Heart left ventricle (tissue), 16 donors: ENCODE measurements around the gene RAB33B. TPM values are rescaled to one million over a fixed set of nuclear protein-coding genes. Genes with fewer than 3 reads are reported as not detected.
A peak's percentile ranks its signal among the peaks of the same experiment; 100 is the strongest.
"Not testable (repeated sequence)": the region's sequence is repeated elsewhere in the genome, so short reads cannot be mapped to it uniquely, and the experiment has no call there.

Experiments used
- ATAC-seq, 4 donors: fragments of 200-7000 bp; cut with Tn5 transposase; one replicate each; pipeline ENCODE4 v1.9.1; 2020 to 2022; ENCODE audit warnings: moderate library complexity in 4 of 4, mild to moderate bottlenecking in 3 of 4, moderate number of reproducible peaks in 1 of 4
- DNase-seq, 5 donors: peaks; one replicate each; pipeline ENCODE4 v3.0.0-alpha.2; 2020
- H3K27ac ChIP-seq, 12 donors: fragments of 200-600 bp; sonication (generic) in 4 of 12; one replicate each; pipeline versions ENCODE4 v1.5.0 to v1.8.0; 2016 to 2022; ENCODE audit warnings: mild to moderate bottlenecking in 2 of 12
- H3K27me3 ChIP-seq, 9 donors: fragments of 200-600 bp; sonication (generic) in 2 of 9; one replicate each; pipeline versions ENCODE4 v1.5.1 to v1.8.0; 2016 to 2022; ENCODE audit warnings: mild to moderate bottlenecking in 3 of 9
- H3K36me3 ChIP-seq, 9 donors: fragments of 200-600 bp; sonication (generic) in 2 of 9; one replicate each; pipeline versions ENCODE4 v1.5.0 to v1.8.0; 2018 to 2022; ENCODE audit warnings: mild to moderate bottlenecking in 2 of 9
- H3K4me1 ChIP-seq, 12 donors: fragments of 200-600 bp; sonication (generic) in 4 of 12; one replicate each; pipeline versions ENCODE4 v1.5.0 to v1.8.0; 2016 to 2022; ENCODE audit warnings: mild to moderate bottlenecking in 3 of 12
- H3K4me3 ChIP-seq, 12 donors: fragments of 200-600 bp; sonication (generic) in 4 of 12; one replicate each; pipeline versions ENCODE4 v1.5.0 to v1.8.0; 2017 to 2022; ENCODE audit warnings: mild to moderate bottlenecking in 9 of 12, moderate library complexity in 4 of 12
- H3K9me3 ChIP-seq, 12 donors: fragments of 200-600 bp; sonication (generic) in 4 of 12; one replicate each; pipeline versions ENCODE4 v1.5.0 to v1.8.0; 2016 to 2022; ENCODE audit warnings: mild to moderate bottlenecking in 1 of 12
- CTCF ChIP-seq, 12 donors: fragments of 200-600 bp; sonication (generic) in 4 of 12; IDR thresholded peaks; one replicate each; pipeline versions ENCODE4 v1.5.0 to v1.8.0; 2018 to 2022; ENCODE audit warnings: antibody characterized with exemption in 12 of 12, mild to moderate bottlenecking in 5 of 12
- POLR2A ChIP-seq, 2 donors: fragments of 450-650 bp; IDR thresholded peaks; one replicate each; pipeline ENCODE4 v1.6.1; 2017; ENCODE audit warnings: antibody characterized with exemption in 2 of 2, mild to moderate bottlenecking in 2 of 2, moderate library complexity in 2 of 2
- WGBS, 4 donors: extraction: QIAGEN DNeasy Blood & Tissue Kit in 2 of 4; methylation state at CpG; one replicate each; pipeline versions ENCODE4 v1.1.5 to v1.1.7; 2013 to 2018; 5-methylcytosine and 5-hydroxymethylcytosine counted together
- intact Hi-C, 10 donors: fragments of 100-400 bp; cut with DNase I; formaldehyde crosslinking; loops; one replicate each; pipeline versions ENCODE4 v1.11.1 to v1.14.2; 2022
- long read RNA-seq, 3 donors: library from polyadenylated mRNA; unstranded; transcript quantifications; one replicate each; pipeline ENCODE4 v2.0.0, GENCODE V29; 2020 to 2021
- polyA plus RNA-seq, 2 donors: library from polyadenylated mRNA; stranded (reverse); fragments of 200-250 nt; gene quantifications; one replicate each; pipeline ENCODE4 v1.2.3, GENCODE V29; 2013
- total RNA-seq, 9 donors: library from RNA; depleted of rRNA in 2 of 9; stranded (reverse); fragments of >200 nt in 2 of 9; fragmentation: NEBNext Ultra II Directional in 3 of 9; extraction: Animal tissue kit (Norgen Biotek cat#: 25700) in 3 of 9; gene quantifications; one replicate each; pipeline versions ENCODE4 v1.1.0 to v1.2.4, GENCODE V29; 2016 to 2023
- donor health status: ischemic (EF 13 %, LVEDD 7.1; RV severe dilation, severe dysfunction).
- donor health status: healthy with polysubstance abuse.
- donor health status: DM: no; HTN: yes; CAD: no.
- donor health status: DM: no; HTN: no; CAD: no.
- donor health status: ischemic (EF 25% LVEDD 6.9; RV normal size, moderate dysfunction).
- donor health status: ischemic (EF 25% LVEDD 5.7; RV mildly dilated, moderate dysfunction).
- donor health status: healthy.
- donor health status: DM: yes; HTN: yes; CAD: no.
- donor health status: ischemic (EF 35%, LVEDD 5.7; RV mildly dilated, moderate dysfunction).
- donor health status: nonischemic (EF 11% LVEDD 7.7; RV severe dilation, severe dysfunction).
- donor health status: DM: yes; HTN: yes; CAD: no.
- donor health status: PGD.
- donor health status: ischemic (EF 29% LVEDD 5.4; RV normal size, mild dysfunction).
- donor health status: nonischemic (EF 23%, LVEDD 6.1; RV moderate dilation, normal function).

Gene RAB33B
- total RNA-seq = 1 to 10 TPM; 4.8 to 9.4 (median 6.9) TPM
- 1 to 10 TPM; 2.3 to 4.1 TPM for polyA plus RNA-seq
- long read RNA-seq, donor 1, full-length matches to known transcripts = 19 of 21 reads
- long read RNA-seq, donor 1, partial matches to known transcripts = 0 of 21 reads
- long read RNA-seq, donor 1, other reads (novel, unspliced or antisense) = 2 of 21 reads
- long read RNA-seq, donor 2, full-length matches to known transcripts = 22 of 27 reads
- long read RNA-seq, donor 2, partial matches to known transcripts = 0 of 27 reads
- long read RNA-seq, donor 2, other reads (novel, unspliced or antisense) = 5 of 27 reads
- long read RNA-seq, donor 3, full-length matches to known transcripts = 25 of 25 reads
- long read RNA-seq, donor 3, partial matches to known transcripts = 0 of 25 reads
- long read RNA-seq, donor 3, other reads (novel, unspliced or antisense) = 0 of 25 reads

- Histone ChIP-seq H3K4me3 (peak within 1 kb of the TSS; percentile 71 to 95 (median 90)), H3K36me3 (no peaks in the 10 kb centered on the region), H3K4me1 (peaks cover 9 to 56% (median 34%) of the 10 kb centered on the region in 12 donors), H3K27me3 (no peaks in the 10 kb centered on the region), H3K9me3 (no peaks in the 10 kb centered on the region), H3K27ac (peak within 1 kb of the TSS; percentile 88 to 99 (median 97))
- TF ChIP-seq POLR2A (IDR thresholded peaks at IDR 0.05) = peak in 1 of 2 donors; percentile 84
- no peak for TF ChIP-seq CTCF (IDR thresholded peaks at IDR 0.05)
- ATAC-seq = peak in 2 of 4 donors; percentile 0 to 3
- 1 to 3% (median 1%) methylated on average over 33 to 46 of the region's 46 CpGs for WGBS, 4 donors
- intact Hi-C loops = loop anchor here in 5 of 10 donors (5.0 to 10.0 kb wide), 6 partner anchors 37 to 372 kb away; partner anchors contain the start of gene SETD7 (in 2 of the 5)
- DNase-seq = no peak
Measured at GRCh38 chr4:139454111-139455045, at the start of gene RAB33B. Gene RAB33B, plus strand, starts transcription at chr4:139454121. Its CDS starts 75 bp downstream, at chr4:139454196.

- no peak for DNase-seq
- no peak overlapping the region for H3K27ac ChIP-seq
- H3K9me3 ChIP-seq = peaks cover 0 to 13% (median 5%) of the 10 kb centered on the region in 12 donors
- no peaks in the 10 kb centered on the region for H3K36me3 ChIP-seq
- H3K4me3 ChIP-seq = no peak overlapping the region
- intact Hi-C loops = loop anchor here in 3 of 10 donors (5.0 to 10.0 kb wide), 4 partner anchors 94 to 234 kb away; no protein-coding TSS in a partner anchor
- no peaks in the 10 kb centered on the region for H3K4me1 ChIP-seq
- no peak for ATAC-seq
- no peaks in the 10 kb centered on the region for H3K27me3 ChIP-seq
- TF ChIP-seq POLR2A (IDR thresholded peaks at IDR 0.05) (no peak), CTCF (IDR thresholded peaks at IDR 0.05) (no peak)
Measured at GRCh38 chr4:139410312-139410711, 43.6 kb upstream of the RAB33B start.

- 81 to 96% (median 95%) methylated on average over 8 of the region's 8 CpGs for WGBS, 4 donors
- H3K27ac ChIP-seq, H3K36me3 ChIP-seq, H3K27me3 ChIP-seq, H3K4me3 ChIP-seq, ATAC-seq, DNase-seq: not testable (repeated sequence)
- H3K4me1 ChIP-seq = peaks cover 0 to 14% (median 4%) of the 10 kb centered on the region in 12 donors
- intact Hi-C loops = loop anchor here in 7 of 10 donors (5.0 to 10.0 kb wide), 8 partner anchors 38 to 230 kb away; partner anchors contain the start of gene RAB33B (in 1 of the 7)
- H3K9me3 ChIP-seq = peaks cover 0 to 13% (median 5%) of the 10 kb centered on the region in 12 donors
- peak in 1 of 12 donors; percentile 6 for TF ChIP-seq CTCF (IDR thresholded peaks at IDR 0.05)
Measured at GRCh38 chr4:139414671-139415210, 39.2 kb upstream of the RAB33B start.
